Astrocyte (in vitro differentiated cells and primary cell): ENCODE results near the gene CPA5. TPM values are rescaled to one million over a fixed set of nuclear protein-coding genes. Genes with fewer than 3 reads are reported as not detected.
A peak's percentile ranks its signal among the peaks of the same experiment; 100 is the strongest.
"Not testable (repeated sequence)": the region's sequence is repeated elsewhere in the genome, so short reads cannot be mapped to it uniquely, and the experiment has no call there.

Experiments used
- DNase-seq: peaks from one replicate; pipeline ENCODE4 v3.0.0-alpha.2; 2010; ENCODE audit warnings: low read depth
- FAIRE-seq: peaks from 2 replicates; lab custom pipeline; 2011; peaks lifted over from hg19 to GRCh38; lab: Jason Lieb, UNC
- H2AFZ ChIP-seq: 2 replicates; pipeline ENCODE4 v1.6.0; 2012; ENCODE audit warnings: low read depth, low read length, inconsistent platforms
- H3K27ac ChIP-seq: 2 replicates; pipeline ENCODE4 v1.5.1; 2011; ENCODE audit warnings: low read depth, low read length, inconsistent platforms
- H3K27me3 ChIP-seq: 2 replicates; pipeline ENCODE4 v1.6.0; 2011; ENCODE audit warnings: low read length, inconsistent platforms; ENCODE audit not compliant: insufficient read depth
- H3K36me3 ChIP-seq: 2 replicates; pipeline ENCODE4 v1.5.1; 2011; ENCODE audit warnings: low read length, inconsistent platforms; ENCODE audit not compliant: insufficient read depth
- H3K4me1 ChIP-seq: 2 replicates; pipeline ENCODE4 v1.5.1; 2011; ENCODE audit warnings: low read length, inconsistent platforms; ENCODE audit not compliant: insufficient read depth
- H3K4me2 ChIP-seq: 2 replicates; pipeline ENCODE4 v1.6.0; 2012; ENCODE audit warnings: low read length, inconsistent platforms
- H3K4me3 ChIP-seq: 2 replicates; pipeline ENCODE4 v1.5.1; 2011; ENCODE audit warnings: low read depth, mild to moderate bottlenecking, low read length, inconsistent platforms; ENCODE audit not compliant: insufficient read depth
- H3K79me2 ChIP-seq: 2 replicates; pipeline ENCODE4 v1.6.0; 2012; ENCODE audit warnings: mild to moderate bottlenecking, low read length, inconsistent platforms; ENCODE audit not compliant: insufficient read depth
- H3K9ac ChIP-seq: 2 replicates; pipeline ENCODE4 v1.6.0; 2012; ENCODE audit warnings: mild to moderate bottlenecking, low read length, inconsistent platforms
- H3K9me3 ChIP-seq: 2 replicates; pipeline ENCODE4 v1.5.1; 2012; ENCODE audit warnings: low read depth, mild to moderate bottlenecking, low read length, inconsistent platforms; ENCODE audit not compliant: insufficient read depth
- H4K20me1 ChIP-seq: 2 replicates; pipeline ENCODE4 v1.6.0; 2012; ENCODE audit warnings: low read length, inconsistent platforms; ENCODE audit not compliant: insufficient read depth
- H3K27ac Mint-ChIP-seq: one replicate; pipeline ENCODE4 v1.8.0; 2021; ENCODE audit warnings: mild to moderate bottlenecking, mixed read lengths; ENCODE audit not compliant: unreplicated experiment
- H3K27me3 Mint-ChIP-seq: one replicate; pipeline ENCODE4 v1.8.0; 2021; ENCODE audit warnings: low read depth, mixed read lengths; ENCODE audit not compliant: unreplicated experiment
- H3K36me3 Mint-ChIP-seq: one replicate; pipeline ENCODE4 v1.8.0; 2021; ENCODE audit warnings: low read depth, mixed read lengths; ENCODE audit not compliant: unreplicated experiment
- H3K4me1 Mint-ChIP-seq: one replicate; pipeline ENCODE4 v1.8.0; 2021; ENCODE audit warnings: low read depth, mixed read lengths; ENCODE audit not compliant: unreplicated experiment
- H3K4me3 Mint-ChIP-seq: one replicate; pipeline ENCODE4 v1.8.0; 2021; ENCODE audit warnings: mild to moderate bottlenecking, moderate library complexity, mixed read lengths; ENCODE audit not compliant: unreplicated experiment
- H3K9me3 Mint-ChIP-seq: one replicate; pipeline ENCODE4 v1.8.0; 2021; ENCODE audit warnings: mild to moderate bottlenecking, mixed read lengths; ENCODE audit not compliant: unreplicated experiment
- CTCF ChIP-seq: IDR thresholded peaks from 2 replicates; pipeline ENCODE4 v1.5.1; 2011; ENCODE audit warnings: low read depth, mild to moderate bottlenecking, inconsistent platforms, low read length, moderate library complexity; ENCODE audit not compliant: insufficient read depth
- EZH2 ChIP-seq: IDR thresholded peaks from 2 replicates; pipeline ENCODE4 v1.6.1; 2012; ENCODE audit warnings: mild to moderate bottlenecking, low read length, inconsistent platforms; ENCODE audit not compliant: insufficient read depth
- total RNA-seq: library from RNA; stranded (reverse); gene quantifications from 2 replicates; pipeline ENCODE4 v1.2.1, GENCODE V29; 2021

Gene CPA5
- total RNA-seq, 1 donor from 2014 or later = not detected

GRCh38 chr7:130314305-130314704 lies 30.3 kb upstream of the CPA5 start:
- peaks cover 9% of the 10 kb centered on the region for H3K9me3 Mint-ChIP-seq
- peaks cover 4% of the 10 kb centered on the region for H3K27me3 Mint-ChIP-seq
- DNase-seq (no peak), FAIRE-seq (no peak)
- no peaks in the 10 kb centered on the region for H3K9me3 ChIP-seq
- no peak overlapping the region for H2AFZ ChIP-seq
- peaks cover 51% of the 10 kb centered on the region for H3K36me3 ChIP-seq
- no peaks in the 10 kb centered on the region for H3K27me3 ChIP-seq
- no peak overlapping the region for H3K27ac ChIP-seq
- H3K27ac Mint-ChIP-seq = no peak overlapping the region
- no peak overlapping the region for H3K4me3 Mint-ChIP-seq
- H3K4me1 Mint-ChIP-seq = no peaks in the 10 kb centered on the region
- H3K36me3 Mint-ChIP-seq = peaks cover 31% of the 10 kb centered on the region
- no peak overlapping the region for H3K4me2 ChIP-seq
- peaks cover 7% of the 10 kb centered on the region for H4K20me1 ChIP-seq
- no peak overlapping the region for H3K4me3 ChIP-seq
- no peak overlapping the region for H3K9ac ChIP-seq
- no peak for TF ChIP-seq EZH2
- TF ChIP-seq CTCF = no peak
- peaks cover 2% of the 10 kb centered on the region for H3K79me2 ChIP-seq
- no peaks in the 10 kb centered on the region for H3K4me1 ChIP-seq

- H3K4me1 Mint-ChIP-seq = peaks cover 5% of the 10 kb centered on the region
- no peak overlapping the region for H3K4me3 ChIP-seq
- H3K4me2 ChIP-seq = no peak overlapping the region
- TF ChIP-seq CTCF (no peak), EZH2 (no peak)
- peaks cover 19% of the 10 kb centered on the region for H3K36me3 Mint-ChIP-seq
- H3K9me3 ChIP-seq = no peaks in the 10 kb centered on the region
- H3K4me1 ChIP-seq = no peaks in the 10 kb centered on the region
- H2AFZ ChIP-seq = no peak overlapping the region
- H3K27me3 ChIP-seq = no peaks in the 10 kb centered on the region
- H4K20me1 ChIP-seq = peaks cover 7% of the 10 kb centered on the region
- H3K27me3 Mint-ChIP-seq = peaks cover 3% of the 10 kb centered on the region
- FAIRE-seq (no peak), DNase-seq (no peak)
- H3K9me3 Mint-ChIP-seq = peaks cover 7% of the 10 kb centered on the region
- H3K9ac ChIP-seq = no peak overlapping the region
- H3K79me2 ChIP-seq = no peaks in the 10 kb centered on the region
- no peak overlapping the region for H3K4me3 Mint-ChIP-seq
- H3K27ac ChIP-seq = no peak overlapping the region
- H3K36me3 ChIP-seq = peaks cover 36% of the 10 kb centered on the region
- H3K27ac Mint-ChIP-seq = no peak overlapping the region
These were observed 25.1 kb upstream of the CPA5 start for GRCh38 chr7:130319541-130319940.

GRCh38 chr7:130321542-130322229 lies 22.9 kb upstream of the CPA5 start:
- H3K27me3 ChIP-seq, H2AFZ ChIP-seq, H3K9me3 Mint-ChIP-seq, H3K4me1 ChIP-seq, H3K27ac ChIP-seq, H4K20me1 ChIP-seq, H3K4me3 Mint-ChIP-seq, H3K79me2 ChIP-seq, H3K4me2 ChIP-seq, H3K9me3 ChIP-seq, H3K4me1 Mint-ChIP-seq, H3K4me3 ChIP-seq, FAIRE-seq, H3K9ac ChIP-seq, H3K27me3 Mint-ChIP-seq: not testable (repeated sequence)
- peaks cover 34% of the 10 kb centered on the region for H3K36me3 ChIP-seq
- peaks cover 19% of the 10 kb centered on the region for H3K36me3 Mint-ChIP-seq
- DNase-seq = peak; percentile 22
- peak overlapping the region; percentile 75 for H3K27ac Mint-ChIP-seq
